Islet precursor cell (in vitro differentiated cells): ENCODE data around the gene PRPF31.
A peak's percentile ranks its signal among the peaks of the same experiment; 100 is the strongest.
"Not testable (repeated sequence)": the region's sequence is repeated elsewhere in the genome, so short reads cannot be mapped to it uniquely, and the experiment has no call there.

Experiments
- DNase-seq: peaks from one replicate; pipeline ENCODE4 v3.0.0-alpha.2; 2018

The PRPF31 gene, protein sequence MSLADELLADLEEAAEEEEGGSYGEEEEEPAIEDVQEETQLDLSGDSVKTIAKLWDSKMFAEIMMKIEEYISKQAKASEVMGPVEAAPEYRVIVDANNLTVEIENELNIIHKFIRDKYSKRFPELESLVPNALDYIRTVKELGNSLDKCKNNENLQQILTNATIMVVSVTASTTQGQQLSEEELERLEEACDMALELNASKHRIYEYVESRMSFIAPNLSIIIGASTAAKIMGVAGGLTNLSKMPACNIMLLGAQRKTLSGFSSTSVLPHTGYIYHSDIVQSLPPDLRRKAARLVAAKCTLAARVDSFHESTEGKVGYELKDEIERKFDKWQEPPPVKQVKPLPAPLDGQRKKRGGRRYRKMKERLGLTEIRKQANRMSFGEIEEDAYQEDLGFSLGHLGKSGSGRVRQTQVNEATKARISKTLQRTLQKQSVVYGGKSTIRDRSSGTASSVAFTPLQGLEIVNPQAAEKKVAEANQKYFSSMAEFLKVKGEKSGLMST

DNA sequence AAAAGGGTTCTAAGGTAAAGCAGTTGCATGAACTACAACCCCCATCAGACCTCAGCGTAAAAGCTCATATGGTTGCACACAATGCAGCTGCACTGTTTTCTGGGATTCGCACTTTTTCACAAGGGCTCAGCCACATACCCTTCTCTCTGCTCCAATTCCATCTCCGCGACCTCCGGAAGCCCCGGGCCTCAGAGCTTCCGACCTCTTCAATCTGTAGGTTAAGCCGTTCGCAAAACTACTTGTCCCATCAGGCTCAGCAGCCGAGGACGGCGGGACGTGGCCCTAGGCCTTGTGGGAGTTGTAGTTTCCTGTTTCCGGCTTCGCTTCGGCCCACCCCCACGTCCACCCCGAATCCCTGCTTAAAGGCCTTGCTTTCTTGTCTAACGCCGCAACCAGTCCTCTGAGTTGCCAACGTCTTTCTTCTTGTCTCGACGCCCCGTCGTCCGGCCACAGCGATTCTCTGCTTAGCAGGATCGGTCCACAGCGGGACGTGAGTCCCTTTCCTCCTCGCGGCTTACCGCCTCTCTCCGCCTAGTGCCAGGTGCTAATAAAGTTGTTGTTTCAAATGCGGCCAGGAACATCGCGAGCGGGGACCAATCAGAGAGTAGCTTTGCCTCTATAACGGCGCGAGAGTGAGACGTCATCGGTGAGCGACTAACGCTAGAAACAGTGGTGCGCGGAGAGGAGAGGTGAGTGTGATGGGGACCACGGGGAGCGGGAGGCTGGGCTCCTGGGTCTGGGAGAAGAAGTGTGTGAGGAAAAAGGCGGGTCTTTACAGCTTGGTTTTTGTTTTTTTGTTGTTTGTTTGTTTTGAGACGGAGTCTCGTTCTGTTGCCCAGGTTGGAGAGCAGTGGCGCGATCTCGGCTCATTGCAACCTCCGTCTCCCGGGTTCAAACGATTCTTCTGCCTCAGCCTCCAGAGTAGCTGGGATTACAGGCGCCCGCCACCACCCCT is at the start of gene PRPF31, which contains the start of gene TFPT:
TSS of gene PRPF31 (plus strand) at position 646 of the 955 bp plus-strand sequence. CDS start 2,525 bp downstream, outside the sequence.
TSS of gene TFPT (minus strand) at position 549 of the 955 bp plus-strand sequence. CDS start at position 161, 388 bp downstream.
- peak; percentile 97 for DNase-seq

DNA sequence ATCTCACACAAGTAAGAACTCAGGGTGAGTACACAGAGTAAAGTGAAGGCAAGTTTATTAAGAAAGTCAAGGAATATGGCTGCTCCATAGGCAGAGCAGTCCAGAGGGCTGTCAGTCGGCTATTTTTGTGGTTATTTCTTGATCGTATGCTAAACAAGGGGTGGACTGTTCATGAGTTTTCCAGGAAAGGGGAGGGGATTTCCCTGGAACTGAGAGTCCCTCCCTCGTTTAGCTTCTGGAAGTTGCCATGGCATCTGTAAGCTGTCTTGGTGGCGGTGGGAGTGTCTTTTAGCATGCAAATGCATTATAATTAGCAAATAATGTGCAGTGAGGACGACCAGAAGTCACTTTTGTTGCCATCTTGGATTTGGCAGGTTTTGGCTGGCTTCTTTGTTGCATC is 46.1 kb upstream of the PRPF31 start:
- DNase-seq: no peak

DNA sequence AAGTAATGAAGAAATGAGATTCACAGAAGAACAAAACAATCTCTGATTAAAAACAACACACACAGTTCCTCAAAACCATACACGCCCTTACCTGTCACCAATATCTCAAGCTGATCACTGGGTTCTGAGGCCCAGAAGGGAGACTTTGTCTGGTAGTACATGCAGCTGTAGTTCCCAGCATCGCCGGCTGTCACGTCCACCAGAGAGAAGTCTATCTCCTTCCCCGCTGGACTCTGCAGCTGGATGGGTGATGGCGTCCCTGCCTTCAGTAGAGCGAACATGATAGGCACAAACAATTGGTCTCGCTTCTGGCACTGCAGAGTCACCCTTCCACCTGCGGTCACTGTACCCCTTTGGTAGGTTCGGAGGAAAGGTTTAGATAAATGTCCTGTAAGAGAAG is 41.7 kb upstream of the PRPF31 start:
- no peak for DNase-seq

DNA sequence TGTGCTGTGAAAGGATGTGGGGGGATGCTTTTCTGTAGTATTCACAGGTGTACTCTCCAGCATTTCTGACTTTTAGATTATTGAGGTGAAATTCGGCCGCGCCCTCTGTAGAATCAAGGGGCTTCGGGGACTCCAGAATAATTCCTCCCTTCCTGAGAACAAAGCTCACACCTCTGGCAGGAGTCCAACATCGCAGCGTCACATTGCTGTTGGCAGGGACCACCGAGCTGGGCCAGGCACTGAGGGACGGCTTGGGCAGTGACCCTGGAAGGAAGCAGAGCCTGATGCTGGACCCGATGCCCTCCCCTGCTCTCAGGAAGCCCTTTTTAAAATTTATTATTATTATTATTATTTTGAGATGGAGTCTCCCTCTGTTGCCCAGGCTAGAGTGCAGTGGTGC is 40.7 kb upstream of the PRPF31 start:
- DNase-seq: no peak

DNA sequence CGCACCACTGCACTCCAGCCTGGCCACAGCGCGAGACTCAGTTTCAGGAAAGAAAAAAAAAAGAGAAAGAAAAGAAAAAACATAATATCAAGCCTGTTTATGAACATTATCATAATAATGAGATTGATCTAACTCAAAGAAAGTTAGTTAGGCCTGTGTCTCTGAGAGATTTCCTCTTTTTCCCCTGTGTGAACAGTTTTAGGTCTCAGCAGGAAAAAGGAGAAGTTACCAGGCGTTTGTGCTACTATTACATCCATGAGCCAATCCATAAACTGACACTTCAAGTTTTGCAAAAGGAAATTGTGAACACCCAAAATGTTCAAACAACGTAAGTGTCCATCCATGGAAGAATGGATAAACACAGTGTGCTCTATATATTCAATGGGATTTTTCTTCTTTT is 38.2 kb upstream of the PRPF31 start:
- DNase-seq: no peak

DNA sequence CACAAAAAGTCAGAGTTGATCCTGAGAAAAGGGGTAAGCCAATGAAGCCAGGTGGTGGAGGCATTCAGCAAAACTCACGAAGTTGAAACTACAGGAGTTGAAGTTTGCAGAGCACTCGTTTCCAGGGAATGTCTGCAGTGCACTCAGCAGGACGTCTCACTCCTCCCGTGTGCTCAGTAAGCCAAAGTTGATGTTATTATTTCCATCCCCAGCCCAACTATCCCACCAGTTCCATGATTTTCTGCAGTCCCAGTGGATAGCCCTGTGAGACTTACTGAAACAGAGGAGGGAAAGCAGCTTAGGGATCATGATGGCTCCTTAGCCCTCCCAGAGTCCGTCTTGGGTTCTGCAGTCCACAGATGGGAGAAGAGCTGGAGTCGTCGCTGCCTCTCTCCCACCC is 34.5 kb upstream of the PRPF31 start, which contains the start of gene TARM1:
TSS of gene TARM1 (minus strand) at position 334 of the 400 bp plus-strand sequence. CDS start at position 309, 25 bp downstream.
- no peak for DNase-seq

DNA sequence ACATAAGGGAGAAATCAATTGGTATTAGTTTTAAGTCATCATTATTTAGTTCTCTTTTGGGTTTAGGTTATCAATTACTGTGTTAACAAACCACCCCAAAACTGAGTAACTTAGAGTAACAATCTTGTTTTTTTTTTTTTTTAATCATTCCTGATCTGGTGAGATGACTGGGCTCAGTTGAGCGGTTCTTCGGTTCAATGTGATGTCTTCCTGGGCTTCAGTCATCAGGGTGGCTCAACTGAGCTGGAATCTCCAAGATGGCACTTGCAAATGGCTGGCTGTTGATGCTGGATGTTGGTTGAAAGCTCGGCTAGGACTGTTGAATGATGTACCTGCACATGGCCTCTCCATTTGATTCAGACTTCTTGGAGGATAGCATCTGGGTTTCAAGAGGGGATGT is 31.1 kb upstream of the PRPF31 start:
- no peak for DNase-seq

DNA sequence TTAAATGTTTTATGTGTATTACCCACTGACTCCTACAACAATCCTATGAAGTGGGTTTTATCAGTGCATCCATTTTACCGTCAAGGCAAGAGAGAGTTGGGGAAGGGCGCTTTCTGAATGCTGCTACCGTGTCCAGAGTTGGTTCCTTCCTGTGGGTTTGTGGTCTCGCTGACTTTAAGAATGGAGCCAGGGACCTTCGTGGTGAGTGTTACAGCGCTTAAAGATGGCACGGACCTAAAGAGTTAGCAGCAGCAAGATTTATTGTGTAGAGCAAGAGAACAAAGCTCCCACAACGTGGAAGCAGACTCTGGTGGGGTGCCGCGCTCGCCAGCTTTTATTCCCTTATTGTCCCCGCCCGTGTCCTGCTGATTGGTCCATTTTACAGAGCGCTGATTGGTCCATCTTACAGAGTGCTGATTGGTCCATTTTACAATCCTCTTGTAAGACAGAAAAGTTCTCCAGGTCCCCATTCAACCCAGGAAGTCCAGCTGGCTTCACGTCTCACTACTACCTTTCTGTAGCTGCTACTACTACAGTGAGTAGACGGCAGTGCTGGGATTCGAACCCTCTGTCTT is 21.0 kb upstream of the PRPF31 start:
- DNase-seq: no peak

DNA sequence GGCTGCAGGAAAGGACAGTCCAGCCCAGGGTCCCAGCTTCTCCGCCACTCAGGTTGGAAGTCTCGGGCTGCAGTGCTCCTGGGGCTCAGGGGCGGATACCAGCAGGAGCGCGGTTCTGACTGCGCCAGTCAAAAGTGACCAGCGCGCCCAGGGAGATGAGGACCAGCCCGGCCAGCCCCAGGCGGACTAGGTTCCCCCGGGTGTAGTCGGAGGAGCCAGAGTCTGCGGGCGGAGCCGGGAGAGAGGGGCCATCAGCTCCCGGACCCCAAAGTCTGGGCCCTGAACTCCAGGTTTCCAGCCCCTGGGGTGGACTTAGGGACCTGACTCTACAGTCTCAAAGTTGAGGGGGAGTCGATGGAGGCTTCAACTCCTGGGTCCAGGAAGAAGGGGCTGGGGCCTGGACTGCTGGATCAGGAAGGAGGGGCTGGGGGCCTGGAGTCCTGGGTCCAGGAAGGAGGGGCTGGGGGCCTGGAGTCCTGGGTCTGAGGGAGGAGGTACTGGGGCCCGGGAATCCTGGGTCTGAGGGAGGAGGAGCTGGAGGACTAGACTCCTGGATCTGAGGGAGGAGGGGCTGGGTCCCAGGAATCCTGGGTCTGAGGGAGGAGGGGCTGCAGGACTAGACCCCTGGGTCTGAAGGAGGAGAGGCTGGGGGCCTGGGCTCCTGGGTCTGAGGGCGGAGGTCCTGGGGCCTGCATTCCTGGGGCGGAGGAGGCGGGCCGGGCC is 20.3 kb upstream of the PRPF31 start:
- no peak for DNase-seq

DNA sequence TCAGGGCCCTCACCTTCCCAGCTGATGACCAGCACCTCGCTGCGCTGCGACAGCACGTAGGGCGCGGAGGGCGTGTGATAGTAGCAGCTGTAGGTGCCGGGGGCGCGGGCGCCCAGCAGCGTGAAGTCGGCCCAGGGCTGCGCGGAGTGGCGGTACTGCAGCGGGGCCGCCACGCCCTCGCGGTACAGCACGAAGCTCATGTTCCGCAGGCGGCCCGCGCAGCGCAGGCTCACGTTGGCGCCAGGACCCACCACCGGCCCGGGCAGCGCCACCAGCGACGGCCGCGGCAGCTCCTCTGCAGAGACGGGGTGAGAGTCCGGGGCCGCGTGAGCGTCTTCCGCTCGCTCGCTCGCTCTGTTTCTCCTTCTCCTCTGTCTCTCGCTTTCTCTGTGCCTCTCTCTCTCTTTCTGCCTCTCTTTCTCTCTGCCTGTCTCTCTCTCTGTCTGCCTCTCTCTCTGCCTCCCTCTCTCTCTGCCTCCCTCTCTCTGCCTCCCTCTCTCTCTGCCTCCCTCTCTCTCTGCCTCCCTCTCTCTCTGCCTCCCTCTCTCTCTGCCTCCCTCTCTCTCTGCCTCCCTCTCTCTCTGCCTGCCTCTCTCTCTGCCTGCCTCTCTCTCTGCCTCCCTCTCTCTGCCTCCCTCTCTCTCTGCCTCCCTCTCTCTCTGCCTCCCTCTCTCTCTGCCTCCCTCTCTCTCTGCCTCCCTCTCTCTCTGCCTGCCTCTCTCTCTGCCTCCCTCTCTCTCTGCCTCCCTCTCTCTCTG is 19.5 kb upstream of the PRPF31 start:
- peak; percentile 84 for DNase-seq

DNA sequence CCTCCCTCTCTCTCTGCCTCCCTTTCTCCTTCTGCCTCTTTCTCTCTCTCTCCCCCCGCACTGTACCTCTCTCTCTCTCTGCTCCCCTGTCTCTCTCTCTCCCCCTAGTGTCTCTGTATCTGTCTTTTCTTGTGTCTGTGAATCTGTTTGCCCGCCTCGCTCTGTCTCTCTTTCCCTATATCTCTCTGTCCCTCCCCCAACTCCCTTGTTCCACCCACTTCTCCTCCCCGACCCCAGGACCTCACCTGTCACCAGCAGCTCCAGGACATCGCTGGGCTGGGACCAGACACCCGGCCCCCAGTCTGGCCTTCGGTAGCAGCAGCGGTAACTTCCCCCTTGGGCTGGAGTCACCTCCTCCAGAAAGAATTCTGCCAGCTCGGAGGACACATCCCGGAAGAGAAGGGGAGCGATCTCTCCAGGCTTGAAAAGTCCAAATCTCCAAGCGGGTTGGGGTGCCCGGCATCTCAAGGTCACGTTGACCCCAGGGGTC is 18.9 kb upstream of the PRPF31 start:
- no peak for DNase-seq

DNA sequence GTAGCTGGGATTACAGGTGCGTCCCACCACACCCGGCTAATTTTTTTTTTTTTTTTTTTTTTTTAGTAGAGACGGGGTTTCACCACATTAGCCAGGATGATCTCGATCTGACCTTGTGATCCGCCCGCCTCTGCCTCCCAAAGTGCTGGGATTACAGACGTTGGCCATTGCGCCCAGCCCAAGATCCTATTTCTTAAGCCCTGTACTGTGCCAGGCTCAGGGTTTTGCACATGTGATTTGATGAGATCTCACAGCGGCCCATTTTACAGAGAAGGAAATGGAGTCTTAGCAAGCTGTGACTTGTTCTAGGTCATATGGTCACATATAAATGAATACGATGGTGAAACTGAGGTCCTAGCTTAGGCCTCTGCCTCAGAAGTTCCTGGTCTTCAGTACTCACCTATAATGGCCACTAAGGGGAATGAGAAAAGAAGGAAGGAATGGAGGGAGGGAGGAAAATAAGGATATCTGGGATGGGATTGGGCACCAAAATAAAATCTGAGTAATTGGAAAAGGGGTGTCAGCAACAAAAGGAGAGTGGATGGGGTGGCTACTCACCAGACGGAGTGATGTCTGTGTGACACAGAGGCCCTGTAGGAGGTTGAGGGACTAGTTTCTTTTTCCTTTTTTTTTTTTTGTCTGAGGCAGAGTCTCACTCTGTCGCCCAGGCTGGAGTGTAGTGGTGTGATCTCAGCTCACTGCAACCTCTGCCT is 16.2 kb upstream of the PRPF31 start:
- no peak for DNase-seq

DNA sequence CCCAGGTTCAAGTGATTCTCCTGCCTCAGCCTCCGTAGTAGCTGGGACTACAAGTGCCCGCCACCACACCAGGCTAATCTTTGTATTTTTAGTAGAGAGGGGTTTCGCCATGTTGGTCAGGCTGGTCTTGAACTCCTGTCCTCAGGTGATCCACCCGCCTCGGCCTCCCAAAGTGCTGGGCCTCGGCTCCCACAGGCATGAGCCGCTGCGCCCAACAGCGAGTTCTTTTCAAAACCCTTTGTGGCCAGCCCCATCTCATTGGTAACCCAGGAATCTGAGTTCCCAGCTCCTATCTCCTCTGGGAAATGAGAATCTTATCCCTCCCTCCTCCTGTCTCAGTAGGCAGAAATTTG is 15.7 kb upstream of the PRPF31 start:
- DNase-seq: not testable (repeated sequence)

DNA sequence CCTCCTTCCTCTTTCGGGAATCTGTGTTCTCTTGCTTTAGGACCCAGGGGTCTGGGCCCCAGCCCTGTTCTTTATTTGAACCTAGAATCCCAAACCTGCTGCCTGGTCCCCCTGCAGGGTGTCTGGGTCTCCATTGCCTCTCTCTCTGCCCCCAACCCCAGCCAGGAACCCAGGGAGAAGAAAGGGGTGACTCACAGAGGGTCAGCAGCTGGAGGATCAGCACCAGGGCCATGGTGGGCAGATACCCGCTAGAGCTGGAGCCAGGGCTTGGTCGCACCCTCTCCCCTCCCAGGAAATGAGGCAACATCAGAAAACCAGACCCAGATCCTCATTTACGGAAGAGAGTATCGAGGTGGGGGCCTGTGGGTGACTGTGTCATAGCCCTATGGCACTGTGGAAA is 15.0 kb upstream of the PRPF31 start, which contains the start of gene OSCAR:
TSS of gene OSCAR (minus strand) at position 243 of the 400 bp plus-strand sequence. CDS start at position 232, 11 bp downstream.
- DNase-seq: no peak

DNA sequence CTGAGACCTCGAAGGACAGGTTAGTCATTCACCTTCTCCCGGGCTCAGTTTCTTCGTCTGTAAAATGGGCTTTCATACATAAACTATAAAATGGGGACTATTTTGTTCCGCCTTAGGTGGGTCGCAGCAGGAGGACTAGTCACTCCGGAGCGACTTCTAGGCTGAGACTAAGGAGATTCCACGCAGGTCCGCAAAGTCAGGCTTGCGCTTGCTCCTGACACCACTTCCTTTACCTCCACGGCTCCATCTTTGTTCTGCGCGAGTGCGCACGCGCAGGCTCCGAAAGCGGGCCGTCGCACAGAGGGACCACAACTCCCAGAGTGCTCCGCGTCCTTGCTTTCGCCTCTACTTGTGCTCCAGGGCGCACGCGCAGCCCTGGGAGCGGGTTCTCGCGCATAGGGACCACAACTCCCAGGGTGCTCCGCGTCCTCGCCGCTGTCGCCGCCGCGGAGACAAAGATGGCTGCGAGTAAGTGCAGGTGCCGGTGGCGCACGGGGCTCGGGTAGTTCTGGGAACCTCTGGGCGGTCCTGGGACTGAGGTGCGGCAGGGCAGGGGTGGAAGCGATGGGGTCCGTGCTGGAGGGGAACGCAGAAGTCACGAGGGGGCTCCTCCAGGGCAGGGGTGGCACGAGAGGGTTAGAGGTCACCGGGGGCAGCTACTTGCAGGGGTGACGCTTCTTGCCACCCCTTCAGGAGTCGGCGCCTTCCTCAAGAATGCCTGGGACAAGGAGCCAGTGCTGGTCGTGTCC is 13.0 kb upstream of the PRPF31 start, which contains the start of gene NDUFA3:
TSS of gene NDUFA3 (plus strand) at position 435 of the 749 bp plus-strand sequence. CDS start at position 459, 24 bp downstream.
- peak; percentile 99 for DNase-seq

DNA sequence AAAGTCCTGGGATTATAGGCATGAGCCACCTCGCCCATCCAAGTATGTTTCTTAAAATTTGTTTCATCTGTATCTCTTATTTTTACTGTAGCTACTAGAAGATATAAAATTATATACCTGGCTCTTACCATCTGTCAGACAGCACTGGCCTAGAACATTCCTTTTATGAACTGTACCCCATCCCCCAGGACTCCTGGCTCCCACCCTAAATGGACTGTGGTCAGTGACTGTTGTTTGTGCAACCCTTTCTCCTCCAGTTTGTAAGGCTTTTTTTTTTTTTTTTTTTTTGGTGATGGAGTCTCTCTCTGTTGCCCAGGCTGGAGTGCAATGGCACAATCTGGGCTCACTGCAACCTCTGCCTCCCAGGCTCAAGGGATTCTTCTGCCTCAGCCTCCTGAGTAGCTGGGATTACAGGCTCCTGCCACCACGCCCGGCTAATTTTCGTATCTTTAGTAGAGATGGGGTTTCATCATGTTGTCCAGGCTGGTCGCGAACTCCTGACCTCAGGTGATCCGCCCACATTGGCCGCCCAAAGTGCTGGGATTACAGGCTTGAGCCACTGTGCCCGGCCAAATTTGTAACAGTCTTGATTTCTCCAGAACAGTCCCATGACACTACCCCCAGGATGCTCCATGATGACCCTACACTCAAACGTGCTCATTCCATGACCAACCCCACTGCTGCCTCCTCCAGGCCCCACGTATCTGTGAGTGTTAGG is 10.4 kb upstream of the PRPF31 start:
- DNase-seq: no peak

DNA sequence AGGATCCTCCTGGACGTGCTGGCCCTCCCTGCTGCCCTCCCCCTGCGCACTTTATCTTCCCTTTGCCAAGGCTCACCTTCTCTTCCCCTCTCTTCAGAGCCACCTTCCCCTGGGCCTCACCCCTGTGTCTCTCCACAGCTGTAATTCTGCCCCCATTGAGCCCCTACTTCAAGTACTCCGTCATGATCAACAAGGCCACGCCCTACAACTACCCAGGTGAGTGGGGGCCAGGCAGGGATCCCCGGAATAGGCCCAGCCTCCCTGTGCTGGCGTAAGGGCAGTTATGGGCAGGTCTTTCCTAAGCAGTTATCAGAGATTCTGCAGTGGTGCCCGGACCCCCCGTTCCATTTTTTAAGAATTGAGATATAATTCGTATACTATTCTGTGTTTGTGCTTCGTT is 9.8 kb upstream of the PRPF31 start:
- no peak for DNase-seq

DNA sequence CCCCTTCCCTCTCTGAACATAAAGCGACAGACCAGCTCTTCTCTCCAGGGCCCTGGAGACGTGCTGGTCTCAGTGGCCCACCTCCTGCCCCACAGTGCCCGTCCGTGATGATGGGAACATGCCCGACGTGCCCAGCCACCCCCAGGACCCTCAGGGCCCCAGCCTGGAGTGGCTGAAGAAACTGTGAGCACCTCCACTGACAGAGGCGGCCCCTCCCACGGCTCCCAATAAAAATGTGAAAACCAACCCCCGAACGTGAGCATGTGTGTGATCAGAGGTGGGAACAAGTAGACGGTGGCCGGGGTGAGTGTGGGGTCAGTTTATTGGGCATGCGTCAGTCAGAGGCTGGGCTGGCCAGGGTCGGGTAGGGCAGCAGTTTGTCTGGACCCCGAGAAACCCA is 8.8 kb upstream of the PRPF31 start:
- no peak for DNase-seq
